Parathyroid adenoma (tissue), 2 donors: ENCODE data around the gene SNAPC3.
"Not testable (repeated sequence)": the region's sequence is repeated elsewhere in the genome, so short reads cannot be mapped to it uniquely, and the experiment has no call there.

ENCODE experiments used
- H2AFZ ChIP-seq: fragments of 300-600 bp; sonication (generic); one replicate; pipeline ENCODE4 v1.7.0; 2017; ENCODE audit warnings: antibody characterized with exemption, mild to moderate bottlenecking
- H3K27ac ChIP-seq: fragments of 300-600 bp; sonication (generic); one replicate; pipeline ENCODE4 v1.7.0; 2017
- H3K27me3 ChIP-seq: fragments of 300-600 bp; sonication (generic); one replicate; pipeline ENCODE4 v1.7.0; 2017; ENCODE audit warnings: low read length; ENCODE audit not compliant: control insufficient read depth, insufficient read depth
- H3K36me3 ChIP-seq: fragments of 300-600 bp; sonication (generic); one replicate; pipeline ENCODE4 v1.7.0; 2017; ENCODE audit warnings: low read length; ENCODE audit not compliant: control insufficient read depth, insufficient read depth
- H3K4me1 ChIP-seq: fragments of 300-600 bp; sonication (generic); one replicate; pipeline ENCODE4 v1.7.0; 2017; ENCODE audit warnings: control low read depth
- H3K4me2 ChIP-seq: fragments of 300-600 bp; sonication (generic); one replicate; pipeline ENCODE4 v1.7.0; 2017; ENCODE audit warnings: low read length
- H3K4me3 ChIP-seq: fragments of 300-600 bp; sonication (generic); one replicate; pipeline ENCODE4 v1.7.0; 2017; ENCODE audit warnings: low read depth, low read length
- H3K79me2 ChIP-seq: fragments of 300-600 bp; sonication (generic); one replicate; pipeline ENCODE4 v1.7.0; 2017; ENCODE audit warnings: control low read depth
- H3K9ac ChIP-seq: fragments of 300-600 bp; sonication (generic); one replicate; pipeline ENCODE4 v1.7.0; 2017; ENCODE audit warnings: mild to moderate bottlenecking
- H3K9me3 ChIP-seq: fragments of 300-600 bp; sonication (generic); one replicate; pipeline ENCODE4 v1.7.0; 2017; ENCODE audit warnings: low read length; ENCODE audit not compliant: control insufficient read depth
- TF ChIP-seq, protein P1 (sequence below): fragments of 300-600 bp; sonication (generic); IDR thresholded peaks from one replicate; pipeline ENCODE4 v1.7.0; 2017; ENCODE audit warnings: antibody characterized with exemption, mild to moderate bottlenecking
- donor health status: primary hyperparathyroidism.

SNAPC3 gene

DNA sequence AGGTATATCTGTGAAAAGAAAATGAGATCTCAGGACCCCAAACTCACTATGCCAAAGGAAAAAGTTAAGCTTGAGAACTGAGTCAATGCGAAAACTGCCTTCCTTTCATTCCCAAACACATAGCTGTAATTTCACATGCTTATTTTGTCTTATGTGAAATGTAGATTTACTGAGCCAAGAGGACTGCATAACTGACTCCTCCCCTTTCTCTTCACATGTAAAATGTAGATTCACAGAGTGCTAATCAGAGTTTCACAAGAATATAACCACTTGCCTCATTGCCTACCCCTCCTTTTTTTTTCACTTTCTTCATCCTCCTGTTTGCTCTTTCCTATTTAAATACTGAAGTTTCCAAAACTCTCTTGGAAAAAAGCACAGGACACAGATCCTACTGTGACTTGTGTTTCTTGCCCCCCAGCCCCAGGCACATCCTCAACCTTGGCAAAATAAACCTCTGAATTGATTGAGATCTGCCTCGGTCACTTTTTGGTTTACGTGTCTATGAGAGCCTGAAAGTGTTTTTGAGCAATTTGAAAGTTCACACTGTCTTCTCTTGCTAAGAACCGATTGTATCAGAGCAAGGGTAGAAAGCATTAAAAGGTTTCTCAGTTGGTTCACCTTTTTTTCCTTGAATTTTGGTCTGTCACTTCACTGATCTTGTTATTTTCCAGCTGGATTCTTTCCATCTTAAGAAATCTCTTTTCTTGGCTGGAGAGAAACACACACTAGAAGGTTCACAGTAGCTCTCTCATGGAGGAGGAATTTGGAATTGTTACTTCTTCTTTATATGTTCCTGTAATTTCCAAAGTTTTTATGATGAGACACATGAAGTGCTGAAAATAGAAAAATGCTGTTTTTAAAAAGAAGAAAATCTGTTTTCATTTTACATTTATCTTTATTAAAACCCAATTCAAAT, 44.8 kb upstream of the SNAPC3 start:
- Histone ChIP-seq H2AFZ (no peak overlapping the region), H3K27ac (no peak overlapping the region), H3K9ac (no peak overlapping the region), H3K79me2 (no peaks in the 10 kb centered on the region), H3K9me3 (no peaks in the 10 kb centered on the region), H3K4me2 (no peak overlapping the region), H3K27me3 (no peaks in the 10 kb centered on the region), H3K36me3 (no peaks in the 10 kb centered on the region), H3K4me1 (no peaks in the 10 kb centered on the region), H3K4me3 (no peak overlapping the region)
- TF ChIP-seq, protein P1, sequence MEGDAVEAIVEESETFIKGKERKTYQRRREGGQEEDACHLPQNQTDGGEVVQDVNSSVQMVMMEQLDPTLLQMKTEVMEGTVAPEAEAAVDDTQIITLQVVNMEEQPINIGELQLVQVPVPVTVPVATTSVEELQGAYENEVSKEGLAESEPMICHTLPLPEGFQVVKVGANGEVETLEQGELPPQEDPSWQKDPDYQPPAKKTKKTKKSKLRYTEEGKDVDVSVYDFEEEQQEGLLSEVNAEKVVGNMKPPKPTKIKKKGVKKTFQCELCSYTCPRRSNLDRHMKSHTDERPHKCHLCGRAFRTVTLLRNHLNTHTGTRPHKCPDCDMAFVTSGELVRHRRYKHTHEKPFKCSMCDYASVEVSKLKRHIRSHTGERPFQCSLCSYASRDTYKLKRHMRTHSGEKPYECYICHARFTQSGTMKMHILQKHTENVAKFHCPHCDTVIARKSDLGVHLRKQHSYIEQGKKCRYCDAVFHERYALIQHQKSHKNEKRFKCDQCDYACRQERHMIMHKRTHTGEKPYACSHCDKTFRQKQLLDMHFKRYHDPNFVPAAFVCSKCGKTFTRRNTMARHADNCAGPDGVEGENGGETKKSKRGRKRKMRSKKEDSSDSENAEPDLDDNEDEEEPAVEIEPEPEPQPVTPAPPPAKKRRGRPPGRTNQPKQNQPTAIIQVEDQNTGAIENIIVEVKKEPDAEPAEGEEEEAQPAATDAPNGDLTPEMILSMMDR: no peak

DNA sequence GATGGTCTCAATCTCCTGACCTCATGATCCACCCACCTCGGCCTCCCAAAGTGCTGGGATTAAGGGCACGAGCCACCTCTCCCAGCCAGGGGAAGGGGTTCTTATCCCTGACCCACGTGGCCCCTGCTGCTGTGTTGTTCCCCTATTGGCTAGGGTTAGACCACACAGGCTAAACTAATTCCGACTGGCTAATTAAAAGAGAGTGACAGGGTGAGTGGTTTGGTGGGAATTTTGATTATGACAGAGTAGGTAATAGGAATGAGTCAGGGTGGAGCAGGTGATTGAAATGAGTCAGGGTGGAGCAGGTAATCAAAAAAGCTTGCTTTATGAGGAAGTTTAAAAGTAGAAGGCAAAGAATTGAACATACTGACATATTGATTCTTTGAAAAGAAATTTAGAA, 43.4 kb upstream of the SNAPC3 start:
- not testable (repeated sequence) for H2AFZ ChIP-seq, H3K27ac ChIP-seq, H3K27me3 ChIP-seq, H3K9me3 ChIP-seq, H3K4me1 ChIP-seq, H3K36me3 ChIP-seq, H3K4me3 ChIP-seq, H3K79me2 ChIP-seq, H3K4me2 ChIP-seq, H3K9ac ChIP-seq

DNA sequence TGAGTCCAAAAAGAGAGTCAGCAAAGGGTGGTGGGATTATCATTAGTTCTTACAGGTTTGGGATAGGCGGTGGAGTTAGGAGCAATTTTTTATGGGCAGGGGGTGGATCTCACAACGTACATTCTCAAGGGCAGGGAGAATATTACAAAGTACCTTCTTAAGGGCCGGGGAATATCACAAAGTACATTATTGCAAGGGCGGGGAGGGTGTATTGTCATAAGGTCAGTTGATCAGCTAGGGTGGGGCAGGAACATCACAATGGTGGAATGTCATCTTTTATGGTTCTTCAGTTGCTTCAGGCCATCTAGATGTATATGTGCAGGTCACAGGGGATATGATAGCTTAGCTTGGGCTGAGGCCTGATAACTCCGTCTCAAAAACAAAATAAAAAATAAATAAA, 42.8 kb upstream of the SNAPC3 start:
- H3K4me3 ChIP-seq, H3K36me3 ChIP-seq, H2AFZ ChIP-seq, H3K27ac ChIP-seq, H3K9me3 ChIP-seq, H3K79me2 ChIP-seq, H3K4me2 ChIP-seq, H3K27me3 ChIP-seq, H3K4me1 ChIP-seq, H3K9ac ChIP-seq: not testable (repeated sequence)

DNA sequence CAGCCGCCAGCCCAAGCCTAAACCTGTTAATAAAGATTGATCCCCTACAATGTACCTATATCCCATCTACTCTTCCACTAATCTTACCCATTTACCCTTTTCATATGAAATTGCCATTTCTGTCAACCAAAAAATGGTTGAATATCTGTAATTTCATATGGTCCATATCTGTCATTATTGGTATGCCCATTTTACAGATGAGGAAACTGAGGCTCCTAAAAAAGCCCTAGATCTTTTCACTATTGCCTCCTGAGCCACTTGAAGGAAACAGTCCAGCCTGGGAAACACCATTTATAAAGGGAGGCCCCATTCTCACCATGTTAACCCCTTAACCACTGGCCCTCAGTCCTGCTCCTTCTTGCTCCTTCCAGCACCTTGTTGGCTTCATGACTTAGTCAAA, 41.2 kb upstream of the SNAPC3 start:
- H3K9ac ChIP-seq: no peak overlapping the region
- no peaks in the 10 kb centered on the region for H3K36me3 ChIP-seq
- H3K27ac ChIP-seq: no peak overlapping the region
- H2AFZ ChIP-seq: no peak overlapping the region
- H3K9me3 ChIP-seq: no peaks in the 10 kb centered on the region
- H3K27me3 ChIP-seq: no peaks in the 10 kb centered on the region
- H3K4me1 ChIP-seq: no peaks in the 10 kb centered on the region
- TF ChIP-seq, protein P1: no peak
- H3K4me2 ChIP-seq: no peak overlapping the region
- no peaks in the 10 kb centered on the region for H3K79me2 ChIP-seq
- H3K4me3 ChIP-seq: no peak overlapping the region

DNA sequence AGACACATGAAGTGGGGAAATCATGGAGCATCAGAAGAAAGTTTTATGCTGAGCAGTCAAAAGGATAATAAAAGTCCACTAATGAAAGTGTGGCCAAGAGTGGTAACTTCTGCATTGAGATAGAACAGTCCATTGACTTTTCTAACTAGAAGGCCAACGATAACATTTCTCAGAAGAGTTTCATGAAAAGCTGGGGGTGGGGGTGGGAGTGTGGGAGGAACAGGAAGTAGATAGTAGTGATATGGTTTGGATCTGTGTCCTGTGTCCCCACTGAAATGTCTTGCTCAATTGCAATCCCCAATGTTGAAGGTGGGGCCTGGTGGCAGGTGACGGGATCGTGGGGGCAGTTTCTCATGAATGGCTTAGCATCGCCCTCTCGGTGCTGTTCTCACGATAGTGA, 36.2 kb upstream of the SNAPC3 start:
- TF ChIP-seq, protein P1: no peak
- Histone ChIP-seq H3K9me3 (no peaks in the 10 kb centered on the region), H3K4me2 (no peak overlapping the region), H2AFZ (no peak overlapping the region), H3K79me2 (no peaks in the 10 kb centered on the region), H3K27ac (no peak overlapping the region), H3K9ac (no peak overlapping the region), H3K4me3 (no peak overlapping the region), H3K36me3 (no peaks in the 10 kb centered on the region), H3K27me3 (no peaks in the 10 kb centered on the region), H3K4me1 (no peaks in the 10 kb centered on the region)
